Left renal pelvis (tissue), 4 donors: ENCODE results near the gene SF1. TPM values are rescaled to one million over a fixed set of nuclear protein-coding genes. Genes with fewer than 3 reads are reported as not detected.
"Not testable (repeated sequence)": the region's sequence is repeated elsewhere in the genome, so short reads cannot be mapped to it uniquely, and the experiment has no call there.

Experiments used
- DNase-seq, 4 donors: peaks; one replicate each; pipeline ENCODE4 v3.0.0-alpha.2; 2013; ENCODE audit warnings: low read depth in 4 of 4, low spot score in 3 of 4
- polyA plus RNA-seq, 4 donors: library from polyadenylated mRNA; unstranded; fragments of 120-200 nt; gene quantifications; one replicate each; pipeline ENCODE4 v1.2.1, GENCODE V29; 2013; ENCODE audit not compliant: insufficient read length in 4 of 4

SF1 gene, protein sequence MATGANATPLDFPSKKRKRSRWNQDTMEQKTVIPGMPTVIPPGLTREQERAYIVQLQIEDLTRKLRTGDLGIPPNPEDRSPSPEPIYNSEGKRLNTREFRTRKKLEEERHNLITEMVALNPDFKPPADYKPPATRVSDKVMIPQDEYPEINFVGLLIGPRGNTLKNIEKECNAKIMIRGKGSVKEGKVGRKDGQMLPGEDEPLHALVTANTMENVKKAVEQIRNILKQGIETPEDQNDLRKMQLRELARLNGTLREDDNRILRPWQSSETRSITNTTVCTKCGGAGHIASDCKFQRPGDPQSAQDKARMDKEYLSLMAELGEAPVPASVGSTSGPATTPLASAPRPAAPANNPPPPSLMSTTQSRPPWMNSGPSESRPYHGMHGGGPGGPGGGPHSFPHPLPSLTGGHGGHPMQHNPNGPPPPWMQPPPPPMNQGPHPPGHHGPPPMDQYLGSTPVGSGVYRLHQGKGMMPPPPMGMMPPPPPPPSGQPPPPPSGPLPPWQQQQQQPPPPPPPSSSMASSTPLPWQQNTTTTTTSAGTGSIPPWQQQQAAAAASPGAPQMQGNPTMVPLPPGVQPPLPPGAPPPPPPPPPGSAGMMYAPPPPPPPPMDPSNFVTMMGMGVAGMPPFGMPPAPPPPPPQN
- 100 to 1,000 TPM; 299 to 439 (median 376) TPM for polyA plus RNA-seq

DNA sequence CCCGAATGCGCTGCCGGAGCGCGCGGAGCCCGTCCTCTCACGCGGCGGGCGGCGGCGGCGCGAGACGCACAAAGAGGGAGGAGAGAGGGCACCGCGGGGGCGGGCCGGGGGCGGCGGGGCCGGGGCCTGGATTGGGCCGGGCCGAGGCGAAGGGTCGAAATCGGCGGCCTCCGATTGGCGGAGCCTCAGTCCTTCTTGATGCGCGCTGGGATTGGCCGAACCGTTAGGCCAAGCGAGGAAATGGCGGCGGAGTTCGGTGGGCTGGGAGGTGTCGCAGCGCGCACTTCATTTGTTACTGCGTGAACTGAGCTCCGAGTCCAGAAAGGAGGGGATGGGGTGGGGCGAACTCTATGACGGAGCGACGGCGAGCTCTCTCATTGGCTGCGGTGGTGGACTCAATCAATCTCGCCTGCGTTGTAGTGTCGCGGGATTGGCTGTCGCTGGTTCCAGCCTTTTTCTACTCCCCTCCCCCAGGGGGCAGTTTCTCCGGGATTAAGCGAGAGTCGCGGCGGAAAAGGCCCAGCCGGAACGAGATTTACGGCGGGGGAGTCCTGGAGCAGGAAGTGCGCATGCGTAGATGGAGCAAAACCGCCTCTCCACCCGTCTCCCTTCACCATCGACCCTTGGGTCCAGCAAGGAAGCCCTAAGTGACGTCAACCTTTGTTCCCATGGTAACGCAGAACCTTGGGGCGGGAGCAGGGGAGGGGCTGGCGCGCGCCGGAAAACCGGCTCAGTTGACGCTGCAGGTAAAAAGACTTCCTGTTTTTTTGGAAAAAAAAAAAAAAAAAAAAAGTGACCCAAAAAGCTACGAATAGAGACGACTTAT lies at the start of gene SF1:
SF1 (minus strand) TSS at position 70 of the 826 bp plus-strand sequence. CDS start 150 bp downstream, outside the sequence.
- peak; percentile 100 for DNase-seq

DNA sequence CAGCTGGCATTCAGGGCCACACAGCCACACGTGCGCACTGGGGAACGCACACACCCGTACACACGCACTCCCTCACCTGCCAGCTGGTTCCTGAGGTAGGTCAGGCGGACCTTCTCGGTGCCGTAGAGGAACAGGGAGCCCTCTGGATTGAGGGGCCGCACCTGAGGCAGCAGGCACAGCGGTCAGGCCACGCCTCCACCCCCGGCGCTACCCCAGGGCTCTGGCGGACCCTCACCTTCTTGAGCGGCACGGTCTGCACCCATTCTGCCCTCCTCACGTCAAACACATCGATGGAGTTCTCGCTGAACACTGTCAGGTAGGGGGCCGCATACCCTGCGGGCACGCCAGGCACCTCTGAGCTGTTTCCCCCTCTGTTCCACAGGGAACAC lies 49.1 kb upstream of the SF1 start:
- DNase-seq, result no peak

DNA sequence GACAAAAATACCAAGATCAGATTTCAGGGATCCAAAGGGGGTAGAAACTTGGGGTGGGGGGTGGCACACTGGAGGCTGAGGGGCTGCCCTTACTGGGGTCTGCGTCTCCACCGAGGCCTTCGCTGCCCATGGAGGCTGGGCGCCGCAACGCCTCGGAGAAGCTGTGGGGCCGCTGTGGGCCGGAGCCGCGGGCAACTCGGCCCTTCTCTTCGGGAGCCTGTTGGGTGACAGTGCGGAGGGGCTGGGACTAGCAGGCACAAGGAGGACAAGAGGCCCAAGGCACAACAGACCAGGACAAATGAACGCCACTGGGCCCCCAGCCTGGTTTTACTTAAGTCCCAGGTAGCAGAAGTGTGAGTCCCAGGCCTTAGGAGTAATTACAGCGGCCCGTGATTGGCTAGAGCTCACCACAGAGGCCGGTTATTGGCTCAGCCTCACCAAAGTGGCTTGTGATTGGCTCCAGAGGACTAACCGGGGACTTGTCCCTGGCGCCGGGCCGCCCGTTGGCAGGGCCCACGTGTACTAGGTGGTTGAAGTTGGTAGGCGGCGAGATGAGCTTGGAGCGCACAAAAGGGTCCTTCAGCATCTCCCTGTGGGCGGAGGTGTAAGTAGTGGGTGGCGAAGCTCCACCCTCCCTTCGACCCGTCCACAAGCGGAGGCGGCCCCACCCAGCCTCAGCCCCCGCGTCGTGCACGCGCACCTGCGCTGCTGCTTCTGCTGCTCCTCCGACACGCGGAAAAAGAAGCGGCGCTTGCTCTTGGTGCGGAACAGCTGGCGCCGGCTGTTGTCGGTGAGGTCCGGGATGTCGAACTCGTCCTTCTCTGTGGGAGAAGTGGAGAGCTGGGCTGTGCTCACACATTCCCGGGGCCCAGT lies 48.5 kb upstream of the SF1 start:
- no peak for DNase-seq

DNA sequence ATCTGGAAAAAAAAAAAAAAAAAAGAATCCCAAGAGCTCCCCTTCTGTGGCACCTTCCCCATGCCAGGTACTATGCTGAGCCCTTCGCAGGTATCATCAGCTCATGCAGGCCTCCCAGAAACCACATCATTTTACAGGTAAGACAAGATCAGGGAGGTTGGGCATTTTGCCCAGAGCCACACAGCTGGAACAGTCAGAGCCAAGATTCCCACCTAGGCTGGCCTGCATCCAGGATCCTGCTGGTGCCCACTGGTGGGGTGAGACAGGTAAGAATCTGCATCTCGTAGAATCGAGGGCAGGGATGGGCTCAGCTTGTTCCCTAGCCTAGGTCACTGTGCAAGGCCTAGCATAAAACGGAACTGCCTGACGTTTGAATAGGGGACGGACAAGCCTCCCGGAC lies 47.7 kb upstream of the SF1 start:
- DNase-seq, result no peak

DNA sequence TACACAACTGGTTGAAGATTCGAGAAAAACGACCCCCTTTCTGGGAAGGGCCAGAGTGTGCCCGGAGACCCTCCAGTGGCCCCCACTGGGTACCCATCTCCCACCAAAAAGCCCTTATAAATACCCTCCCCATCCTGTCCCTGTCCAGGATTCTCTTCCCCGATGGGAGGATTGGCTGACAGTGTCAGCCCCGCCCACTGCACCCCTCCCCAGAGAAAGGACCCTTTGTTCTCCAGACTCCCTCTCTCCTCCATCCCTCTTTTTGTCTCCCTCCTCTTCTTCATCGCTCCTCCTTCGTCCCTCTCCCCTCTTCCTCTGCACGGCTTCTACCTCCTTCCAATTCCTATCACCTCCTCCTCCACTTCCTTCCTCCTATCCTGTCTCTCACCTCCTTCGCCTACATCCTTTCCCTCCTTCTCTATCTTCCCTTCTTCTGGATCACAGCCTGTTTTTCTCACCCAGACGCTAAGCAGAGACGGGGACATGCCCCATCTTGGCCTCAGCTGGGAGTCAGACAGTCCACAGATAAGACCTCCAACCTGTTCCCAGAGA lies 45.3 kb upstream of the SF1 start:
- DNase-seq, result no peak

DNA sequence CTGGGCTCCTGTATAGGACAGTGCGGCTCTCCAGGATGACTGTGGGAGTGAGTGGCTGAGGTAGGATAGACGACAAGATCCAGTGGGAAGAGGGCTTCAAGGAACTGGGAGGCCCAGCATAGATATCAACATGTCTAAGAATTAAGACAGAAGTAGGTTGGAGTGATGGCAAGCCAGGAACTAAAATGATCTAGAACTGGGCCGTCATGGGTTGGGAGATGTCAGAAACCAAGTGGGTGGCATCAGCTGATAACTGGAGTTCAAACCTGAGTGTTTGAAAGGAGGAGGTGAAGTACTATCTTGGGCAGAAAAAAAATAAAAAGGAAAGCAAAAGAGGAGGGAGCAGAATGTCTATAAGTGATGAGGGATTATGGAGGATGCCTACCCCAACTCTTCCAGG lies 39.1 kb upstream of the SF1 start:
- no peak for DNase-seq

DNA sequence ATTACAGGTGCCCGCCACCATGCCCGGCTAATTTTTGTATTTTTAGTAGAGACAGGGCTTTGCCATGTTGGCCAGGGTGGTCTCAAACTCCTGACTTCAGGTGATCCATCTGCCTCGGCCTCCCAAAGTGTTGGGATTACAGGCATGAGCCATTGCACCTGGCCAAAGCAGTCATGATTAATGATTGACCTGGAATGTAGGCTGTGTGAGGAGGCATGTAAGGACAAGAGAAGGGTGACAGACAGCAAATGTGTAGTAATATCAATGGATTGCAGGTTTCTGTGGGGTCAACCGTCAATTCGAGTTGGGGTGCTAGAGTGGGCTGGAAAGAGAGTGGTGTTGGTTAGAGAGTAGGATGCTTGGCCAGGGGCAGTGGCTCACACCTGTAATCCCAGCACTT lies 37.1 kb upstream of the SF1 start:
- DNase-seq, result not testable (repeated sequence)

DNA sequence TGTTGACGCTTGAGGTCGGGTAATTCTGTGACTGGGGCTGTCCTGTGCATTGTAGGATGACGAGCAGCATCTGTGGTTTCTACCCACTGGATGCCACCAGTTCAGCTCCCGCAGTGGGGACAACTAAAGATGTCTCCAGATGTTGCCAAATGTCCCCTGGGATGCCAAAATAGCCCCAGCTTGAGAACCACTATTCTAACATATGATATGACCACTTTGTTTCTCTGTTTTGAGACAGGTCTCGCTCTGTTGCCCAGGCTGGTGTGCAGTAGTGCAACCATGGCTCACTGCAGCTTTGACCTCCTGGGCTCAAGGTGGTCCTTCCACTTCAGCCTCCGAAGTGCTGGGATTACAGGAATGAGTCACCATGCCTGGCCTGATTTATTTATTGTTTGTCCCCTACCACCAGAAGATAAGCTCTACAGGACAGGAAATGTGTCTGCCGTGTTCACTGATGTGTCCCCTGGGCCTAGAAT lies 36.4 kb upstream of the SF1 start:
- DNase-seq, result no peak

DNA sequence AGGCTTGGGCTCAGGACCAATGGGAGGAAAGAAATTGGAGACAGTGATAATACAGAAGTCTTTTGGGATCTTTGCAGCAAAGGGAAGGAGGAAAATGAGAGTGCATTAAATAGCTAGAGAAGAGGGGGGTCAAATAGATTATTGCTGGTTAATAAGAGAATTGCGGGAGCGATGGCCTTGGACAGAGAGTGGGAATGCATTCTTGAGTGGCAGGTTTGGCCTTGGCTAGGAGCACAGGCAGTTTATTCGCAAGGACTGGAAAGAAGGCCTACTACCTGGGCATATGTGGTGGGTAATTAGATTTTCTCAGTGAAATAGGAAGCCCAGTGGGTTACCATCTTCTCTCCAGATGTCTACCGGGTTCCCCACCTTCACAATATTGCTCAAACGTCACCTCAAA lies 35.5 kb upstream of the SF1 start:
- DNase-seq, result no peak

DNA sequence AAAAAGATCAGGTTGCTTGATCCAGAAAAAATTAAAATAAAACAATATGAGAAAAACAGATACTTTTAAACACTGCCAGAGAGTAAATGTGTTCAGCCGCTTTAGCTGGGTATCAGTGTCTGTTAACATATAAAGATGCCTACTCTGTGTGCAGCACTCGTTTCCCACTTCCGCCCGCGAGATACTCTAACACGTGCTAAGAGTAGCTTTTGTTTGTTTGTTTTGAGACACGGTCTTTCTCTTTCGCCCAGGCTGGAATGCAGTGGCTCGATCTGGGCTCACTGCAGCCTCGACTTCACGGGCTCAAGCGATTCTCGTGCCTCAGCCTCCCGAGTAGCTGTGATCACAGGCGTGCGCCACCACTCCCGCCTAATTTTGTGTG lies 32.5 kb upstream of the SF1 start:
- DNase-seq, result no peak

DNA sequence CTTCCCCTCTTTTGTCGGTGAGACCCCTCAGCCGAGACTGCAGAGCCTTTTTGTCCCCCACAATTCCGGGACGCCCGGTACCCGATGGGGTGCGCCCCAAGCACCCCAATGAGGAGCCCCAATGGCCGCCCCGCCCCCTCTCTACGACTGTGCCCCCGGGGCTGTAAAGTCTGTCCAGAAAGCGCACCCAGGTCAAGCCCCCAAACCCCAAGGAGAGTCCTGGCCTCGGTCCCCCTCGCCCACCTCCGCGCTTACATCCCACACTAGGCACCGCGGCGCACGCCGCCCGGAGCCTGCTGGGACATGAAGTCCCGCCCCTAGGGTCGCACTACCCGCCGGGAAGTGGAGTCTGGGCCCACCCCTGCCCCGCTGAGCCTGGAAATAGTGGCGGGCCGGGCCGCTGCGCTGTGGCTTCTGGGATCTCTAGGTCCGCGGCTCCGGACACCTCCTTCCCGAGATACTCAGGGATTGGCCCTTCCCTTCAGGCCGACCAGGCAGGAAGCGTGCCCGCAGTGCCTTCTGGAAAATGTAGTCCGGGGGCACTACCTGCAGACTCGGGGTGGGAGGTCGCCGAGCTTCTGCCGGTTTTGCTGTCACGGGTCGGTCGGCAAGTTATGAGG lies 32.0 kb upstream of the SF1 start, which contains the start of gene MEN1:
MEN1 (minus strand) TSS at position 281 of the 620 bp plus-strand sequence. CDS start 442 bp downstream, outside the sequence.
- peak; percentile 84 to 92 (median 90) for DNase-seq

DNA sequence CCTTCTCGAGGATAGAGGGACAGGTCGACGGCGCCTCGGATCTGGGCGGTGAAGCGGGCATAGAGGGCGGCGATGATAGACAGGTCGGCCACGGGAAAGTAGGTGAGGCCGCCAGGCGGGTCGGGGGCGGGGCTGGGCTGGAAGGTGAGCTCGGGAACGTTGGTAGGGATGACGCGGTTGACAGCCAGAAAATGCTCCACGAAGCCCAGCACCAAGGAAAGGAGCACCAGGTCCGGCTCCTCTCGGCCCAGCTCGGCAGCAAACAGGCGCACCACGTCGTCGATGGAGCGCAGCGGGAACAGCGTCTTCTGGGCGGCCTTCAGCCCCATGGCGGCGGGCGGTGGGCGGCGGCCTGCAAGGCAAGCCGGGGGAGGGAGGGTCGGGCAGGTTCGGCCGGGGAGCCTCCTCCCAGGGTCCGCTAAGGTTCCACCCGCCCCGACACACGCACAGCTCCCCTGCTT lies 31.5 kb upstream of the SF1 start:
- DNase-seq, result no peak

DNA sequence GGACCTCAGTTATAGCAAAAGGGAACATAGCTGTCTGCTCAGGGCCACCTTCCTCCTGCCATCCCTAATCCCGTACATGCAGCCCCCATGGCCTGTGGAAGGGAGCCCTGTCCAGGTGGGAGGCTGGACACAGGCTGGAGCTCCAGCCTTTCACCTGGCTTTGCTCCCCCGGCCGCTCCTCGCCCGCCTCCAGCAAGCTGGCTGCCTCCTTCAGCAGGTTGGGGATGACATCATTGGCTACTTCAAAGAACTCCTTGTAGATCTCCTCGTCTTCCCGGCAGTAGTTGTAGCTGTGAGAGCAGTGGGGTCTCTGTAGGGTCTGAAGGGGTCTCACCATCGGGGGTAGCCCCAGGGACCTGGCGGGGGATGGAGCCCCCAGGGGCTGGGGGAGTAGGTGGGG lies 27.1 kb upstream of the SF1 start:
- no peak for DNase-seq

DNA sequence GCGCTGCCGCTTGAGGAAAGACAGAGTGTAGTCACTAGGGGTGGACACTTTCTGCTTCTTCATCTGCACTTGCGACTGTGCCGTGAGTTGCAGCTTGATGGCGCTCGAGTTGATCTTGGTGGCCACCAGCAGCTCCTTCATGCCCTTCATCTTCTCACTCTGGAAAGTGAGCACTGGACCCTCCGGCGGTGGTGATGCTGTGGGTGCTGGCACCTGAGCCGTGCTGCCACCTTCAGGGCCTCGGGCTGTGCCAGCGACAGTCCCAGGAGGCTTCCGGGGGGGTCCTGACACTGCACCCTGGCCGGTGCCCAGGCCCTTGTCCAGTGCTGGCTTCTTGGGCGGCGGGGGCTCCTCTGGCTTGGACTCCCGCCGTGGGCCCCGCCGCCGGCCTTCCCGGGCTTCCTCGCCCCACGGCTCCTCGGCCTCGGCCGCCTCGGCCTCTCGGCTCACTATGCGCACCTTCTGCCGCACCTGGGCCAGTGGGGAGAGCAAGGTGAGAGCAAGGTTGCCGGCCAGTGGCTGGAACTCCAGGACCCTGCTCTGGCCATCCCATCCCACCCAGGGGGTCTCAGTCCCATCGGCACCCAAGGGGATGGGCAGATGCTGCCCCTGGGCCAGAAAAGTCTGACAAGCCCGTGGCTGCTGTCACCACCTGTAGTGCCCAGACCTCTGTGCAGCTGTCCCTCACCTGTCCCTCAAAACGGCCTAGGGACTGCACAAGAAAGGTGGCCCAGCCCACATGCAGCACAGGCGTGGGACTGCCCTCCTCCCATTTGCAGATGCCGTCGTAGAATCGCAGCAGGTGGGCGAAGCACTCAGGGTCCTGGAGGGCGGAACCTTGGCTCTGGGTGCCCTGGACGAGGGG lies 26.2 kb upstream of the SF1 start:
- DNase-seq, result no peak

DNA sequence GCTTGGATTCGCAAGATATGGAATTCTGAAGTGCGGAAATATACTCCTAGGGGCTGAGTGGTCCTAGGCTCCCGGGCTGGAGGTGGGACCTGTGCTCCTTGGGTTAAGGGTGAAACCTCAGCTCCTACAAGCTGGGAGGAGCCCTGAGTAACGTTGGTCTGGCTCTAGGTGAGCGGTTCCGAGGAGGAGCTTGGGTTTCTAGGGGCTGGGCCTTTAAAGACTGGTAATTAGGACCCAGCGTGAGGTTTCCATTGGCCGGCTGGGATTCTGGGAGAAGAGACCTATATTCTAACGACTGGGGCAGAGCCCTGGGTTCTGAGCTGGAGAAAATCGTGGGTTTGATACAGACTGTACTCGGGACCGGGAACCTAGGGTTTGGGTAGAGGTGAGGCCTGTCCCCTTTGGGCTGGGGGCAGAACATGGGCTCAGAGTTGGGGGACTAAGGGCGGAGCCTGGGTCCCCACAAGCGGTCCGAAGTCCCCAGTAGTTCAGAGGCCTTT lies 25.6 kb upstream of the SF1 start:
- DNase-seq, result no peak

DNA sequence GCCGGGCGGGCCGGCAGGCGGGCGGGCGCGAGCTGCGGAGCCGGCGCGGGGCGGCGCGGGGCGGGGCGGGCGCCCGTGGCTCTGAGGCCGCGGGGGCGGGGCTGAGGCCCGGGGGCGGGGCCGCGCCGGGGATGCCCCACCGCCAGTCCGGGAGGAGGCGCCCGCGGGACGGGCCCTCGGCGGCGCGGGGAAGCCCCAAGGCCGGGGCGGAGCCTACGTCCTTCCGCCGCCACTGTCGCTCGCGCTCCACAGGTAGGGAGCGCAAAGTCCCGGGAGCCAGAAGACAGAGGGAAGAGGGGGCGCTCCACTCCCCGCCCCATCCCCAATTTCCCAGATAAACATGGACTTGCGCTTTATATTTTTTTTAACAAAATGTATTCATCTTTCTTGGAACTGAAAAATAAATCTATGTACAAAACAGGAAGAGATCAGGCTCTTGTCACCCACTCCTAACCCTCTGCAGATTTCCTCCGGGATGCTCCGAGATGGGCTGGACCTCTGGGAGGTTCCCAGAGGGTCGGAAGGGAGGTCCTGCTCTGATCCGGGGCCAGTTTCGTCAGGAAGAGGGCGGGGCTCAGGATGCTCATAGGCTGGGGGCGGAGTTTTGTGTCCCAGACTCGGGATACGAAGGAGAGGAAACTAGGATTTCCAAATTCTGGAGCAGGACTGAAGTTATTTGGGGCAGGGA lies 25.0 kb upstream of the SF1 start, which contains the start of gene MAP4K2:
MAP4K2 (minus strand) TSS at position 57 of the 688 bp plus-strand sequence. CDS start 65 bp downstream, outside the sequence.
- peak in 1 of 4 donors; percentile 77 for DNase-seq
